SK-N-SH (cell line): ENCODE results near the gene MEF2A. TPM values are rescaled to one million over a fixed set of nuclear protein-coding genes. Genes with fewer than 3 reads are reported as not detected.

Experiments
- CTCF ChIA-PET: fragments of 300-600, 350-600 bp; formaldehyde crosslinking; extraction: SDS; loops from one replicate; lab custom pipeline; 2021; lab: Yijun Ruan, JAX
- POLR2A ChIA-PET: fragments of 350-600 bp; sonication (Branson Sonifier 250); formaldehyde crosslinking; extraction: SDS; loops from one replicate; lab custom pipeline; 2020; ENCODE audit warnings: antibody characterized with exemption, inconsistent platforms; lab: Yijun Ruan, JAX
- DNase-seq: peaks from one replicate; pipeline ENCODE4 v3.0.0; 2012
- H2AFZ ChIP-seq: fragments of 200-600 bp; sonication (generic); 2 replicates; pipeline ENCODE4 v1.8.1; 2016; ENCODE audit warnings: antibody characterized with exemption, mild to moderate bottlenecking, low read depth
- H3F3A ChIP-seq: fragments of 200-600 bp; sonication (generic); replicated peaks from 2 replicates; pipeline ENCODE3; 2016; ENCODE audit warnings: antibody characterized with exemption, mild to moderate bottlenecking; ENCODE audit not compliant: insufficient read depth
- H3K27ac ChIP-seq, 2 experiments: fragments of 200-500 bp in 1 of 2; fragments of 200-600 bp in 1 of 2; sonication (Bioruptor generic) in 1 of 2; sonication (generic), shearing (Covaris generic) in 1 of 2; 2 replicates each; pipeline versions ENCODE4 v1.5.1 to v1.6.1; 2014 to 2016; ENCODE audit warnings: low read depth in 2 of 2, inconsistent platforms in 1 of 2, low read length in 1 of 2, mild to moderate bottlenecking in 1 of 2, mixed read lengths in 1 of 2
- H3K27me3 ChIP-seq: fragments of 200-600 bp; sonication (generic), shearing (Covaris generic); 2 replicates; pipeline ENCODE4 v1.6.1; 2016; ENCODE audit warnings: mixed run types; ENCODE audit not compliant: insufficient read depth
- H3K36me3 ChIP-seq, 2 experiments: fragments of 200-500 bp in 1 of 2; fragments of 200-600 bp in 1 of 2; sonication (Bioruptor generic) in 1 of 2; sonication (generic) in 1 of 2; replicated peaks in 1 of 2; 2 replicates each; pipeline versions ENCODE3 to v1.5.1; 2014 to 2016; ENCODE audit warnings: low read length in 1 of 2, mild to moderate bottlenecking in 1 of 2; ENCODE audit not compliant: insufficient read depth in 2 of 2, control insufficient read depth in 1 of 2
- H3K4me1 ChIP-seq, 2 experiments: fragments of 200-500 bp in 1 of 2; fragments of 200-600 bp in 1 of 2; sonication (Bioruptor generic) in 1 of 2; sonication (generic), shearing (Covaris generic) in 1 of 2; 2 replicates each; pipeline versions ENCODE4 v1.5.1 to v1.6.1; 2014 to 2016; ENCODE audit warnings: low read depth in 1 of 2, low read length in 1 of 2, mixed run types in 1 of 2; ENCODE audit not compliant: insufficient read depth in 2 of 2, control insufficient read depth in 1 of 2
- H3K4me2 ChIP-seq: fragments of 200-600 bp; sonication (generic), shearing (Covaris generic); 2 replicates; pipeline ENCODE4 v1.6.1; 2017; ENCODE audit warnings: mixed run types
- H3K4me3 ChIP-seq, 2 experiments: fragments of 200-500 bp in 1 of 2; fragments of 200-600 bp in 1 of 2; sonication (Bioruptor generic) in 1 of 2; sonication (generic), shearing (Covaris generic) in 1 of 2; 2 replicates each; pipeline versions ENCODE4 v1.5.1 to v1.8.1; 2014 to 2016; ENCODE audit warnings: low read depth in 2 of 2, inconsistent platforms in 1 of 2, low read length in 1 of 2, mild to moderate bottlenecking in 1 of 2, mixed read lengths in 1 of 2, moderate library complexity in 1 of 2
- H3K79me2 ChIP-seq: fragments of 200-600 bp; sonication (generic); 2 replicates; pipeline ENCODE4 v1.8.1; 2017; ENCODE audit warnings: mild to moderate bottlenecking; ENCODE audit not compliant: insufficient read depth
- H3K9ac ChIP-seq: fragments of 200-600 bp; sonication (generic); 2 replicates; pipeline ENCODE4 v1.6.1; 2017; ENCODE audit warnings: mixed run types
- H3K9me2 ChIP-seq: fragments of 200-600 bp; sonication (generic); 2 replicates; pipeline ENCODE4 v1.6.1; 2017; ENCODE audit warnings: mixed run types
- H3K9me3 ChIP-seq: fragments of 200-600 bp; sonication (generic); 2 replicates; pipeline ENCODE4 v1.6.1; 2017; ENCODE audit warnings: mixed run types, mild to moderate bottlenecking, moderate library complexity
- H4K20me1 ChIP-seq: fragments of 200-600 bp; sonication (generic); 2 replicates; pipeline ENCODE4 v1.6.1; 2017; ENCODE audit warnings: mild to moderate bottlenecking, mixed run types; ENCODE audit not compliant: insufficient read depth
- FOSL2 ChIP-seq: IDR thresholded peaks from 2 replicates; pipeline ENCODE4 v1.4.0; 2012; ENCODE audit warnings: low read depth, mild to moderate bottlenecking, moderate library complexity, borderline replicate concordance
- NFIC ChIP-seq: IDR thresholded peaks from 2 replicates; pipeline ENCODE4 v1.4.0; 2012; ENCODE audit warnings: borderline replicate concordance
- NRF1 ChIP-seq: IDR thresholded peaks from 2 replicates; pipeline ENCODE4 v1.6.1; 2012; ENCODE audit warnings: low read depth, mild to moderate bottlenecking, low read length
- PBX3 ChIP-seq: IDR thresholded peaks from 2 replicates; pipeline ENCODE4; 2012
- RFX5 ChIP-seq: IDR thresholded peaks from 2 replicates; pipeline ENCODE4 v1.6.1; 2012; ENCODE audit warnings: mild to moderate bottlenecking, improper control_type of control experiment, low read length
- TAF1 ChIP-seq: IDR thresholded peaks from 2 replicates; pipeline ENCODE4 v1.6.1; 2012; ENCODE audit warnings: low read depth, mild to moderate bottlenecking, low read length, moderate library complexity, borderline replicate concordance
- TCF12 ChIP-seq: IDR thresholded peaks from 2 replicates; pipeline ENCODE4 v1.4.0; 2012
- YY1 ChIP-seq: IDR thresholded peaks from 2 replicates; pipeline ENCODE4 v1.4.0; 2012; ENCODE audit warnings: low read depth, mild to moderate bottlenecking
- WGBS: methylation state at CpG from one replicate; pipeline ENCODE4 v1.1.6; 2017; ENCODE audit warnings: low lambda C conversion rate; 5-methylcytosine and 5-hydroxymethylcytosine counted together
- polyA plus RNA-seq, 3 experiments: library from polyadenylated mRNA; depleted of rRNA; stranded (reverse); fragments of >200 nt; gene quantifications; 2 replicates each; pipeline ENCODE4 v1.2.3, GENCODE V29; 2012

The MEF2A gene
- polyA plus RNA-seq, 1 of the 3 experiments (the other 2 are of a cell fraction): 20.9 TPM

GRCh38 chr15:99706557-99707303, 140.9 kb downstream of the MEF2A start:
- 92% methylated on average over 10 of the region's 10 CpGs for WGBS
- H3K9me2 ChIP-seq: no peaks in the 10 kb centered on the region
- H3K27ac ChIP-seq: no peak overlapping the region; a peak in 1 of 4 replicates
- H3K9ac ChIP-seq: no peak overlapping the region
- DNase-seq: no peak
- ChIA-PET CTCF (interaction anchor here (1.0 to 1.8 kb wide), 4 partner anchors 49 to 434 kb away, joined by 3 to 9 read pairs (median 6); no protein-coding TSS in a partner anchor), POLR2A (no interaction called here)
- H3K4me3 ChIP-seq: no peak overlapping the region
- peaks cover 17% of the 10 kb centered on the region for H3F3A ChIP-seq
- no peak for TF ChIP-seq PBX3
- TF ChIP-seq TAF1: no peak
- no peak for TF ChIP-seq NFIC
- TF ChIP-seq YY1: no peak
- peaks cover 19 to 33% of the 10 kb centered on the region in 2 experiments for H3K4me1 ChIP-seq
- no peaks in the 10 kb centered on the region for H3K79me2 ChIP-seq
- H3K4me2 ChIP-seq: no peak overlapping the region
- H3K27me3 ChIP-seq: no peaks in the 10 kb centered on the region
- H3K36me3 ChIP-seq: peaks cover 15 to 25% of the 10 kb centered on the region in 2 experiments
- no peak overlapping the region for H2AFZ ChIP-seq
- H4K20me1 ChIP-seq: 0 out of 2 replicates have a peak, but pooled peaks cover 3% of the 10 kb centered on the region
- no peaks in the 10 kb centered on the region for H3K9me3 ChIP-seq

GRCh38 chr15:99707473-99708270, 141.9 kb downstream of the MEF2A start:
- TF ChIP-seq TCF12 (peak; percentile 49), NRF1 (no peak)
- TF ChIP-seq, all 33 proteins: peak for 1
- no peaks in the 10 kb centered on the region for H3K9me2 ChIP-seq
- POLR2A ChIA-PET: no interaction called here
- peaks cover 21 to 27% of the 10 kb centered on the region in 2 experiments for H3K36me3 ChIP-seq
- H3K9me3 ChIP-seq: no peaks in the 10 kb centered on the region
- no peaks in the 10 kb centered on the region for H3K79me2 ChIP-seq
- H3K27me3 ChIP-seq: no peaks in the 10 kb centered on the region
- 81% methylated on average over 11 of the region's 11 CpGs for WGBS
- peaks cover 19 to 31% of the 10 kb centered on the region in 2 experiments for H3K4me1 ChIP-seq
- H3K9ac ChIP-seq: no peak overlapping the region
- CTCF ChIA-PET: interaction anchor here (0.7 to 1.8 kb wide), 8 partner anchors 9 to 435 kb away, joined by 3 to 9 read pairs (median 4); no protein-coding TSS in a partner anchor
- H3K4me3 ChIP-seq: no peak overlapping the region
- H3K4me2 ChIP-seq: peak overlapping the region; percentile 39; the same call in 1 of the 2 replicates
- H3K27ac ChIP-seq: no peak overlapping the region; a peak in 1 of 4 replicates
- 0 out of 2 replicates have a peak, but pooled peaks cover 3% of the 10 kb centered on the region for H4K20me1 ChIP-seq
- DNase-seq: no peak
- H2AFZ ChIP-seq: no peak overlapping the region
- peaks cover 14% of the 10 kb centered on the region for H3F3A ChIP-seq

- ChIA-PET CTCF (interaction anchor here (0.7 to 1.5 kb wide), 4 partner anchors 8 to 436 kb away, joined by 3 to 4 read pairs (median 4); no protein-coding TSS in a partner anchor), POLR2A (no interaction called here)
- H3K27ac ChIP-seq: no peak overlapping the region; a peak in 1 of 4 replicates
- no peaks in the 10 kb centered on the region for H3K9me2 ChIP-seq
- H3K4me2 ChIP-seq: peak overlapping the region; percentile 39
- H3K4me1 ChIP-seq: peaks cover 19 to 24% of the 10 kb centered on the region in 2 experiments
- no peak for TF ChIP-seq RFX5
- TF ChIP-seq FOSL2: peak; percentile 43; the same call in 1 of the 2 replicates
- H2AFZ ChIP-seq: no peak overlapping the region
- H3K79me2 ChIP-seq: no peaks in the 10 kb centered on the region
- no peak overlapping the region for H3K9ac ChIP-seq
- no peak for DNase-seq
- 0 out of 2 replicates have a peak, but pooled peaks cover 3% of the 10 kb centered on the region for H4K20me1 ChIP-seq
- no peak overlapping the region for H3K4me3 ChIP-seq
- no peaks in the 10 kb centered on the region for H3K9me3 ChIP-seq
- WGBS: 77% methylated on average over 7 of the region's 7 CpGs
- H3K36me3 ChIP-seq: peaks cover 30 to 36% of the 10 kb centered on the region in 2 experiments
- peaks cover 7% of the 10 kb centered on the region for H3F3A ChIP-seq
- H3K27me3 ChIP-seq: no peaks in the 10 kb centered on the region
Measured at GRCh38 chr15:99708563-99708962, 142.8 kb downstream of the MEF2A start.
